WTC11 (cell line): Measurements from ENCODE around the gene PARK7. TPM values are rescaled to one million over a fixed set of nuclear protein-coding genes. Genes with fewer than 3 reads are reported as not detected.

Source experiments
- ATF2 ChIP-seq: sonication (generic); formaldehyde crosslinking; IDR thresholded peaks from 2 replicates; pipeline ENCODE4 v1.8.1; 2022; ENCODE audit warnings: low read depth, missing genetic modification reagents, borderline replicate concordance
- CBFB ChIP-seq: sonication (generic); formaldehyde crosslinking; IDR thresholded peaks from 2 replicates; pipeline ENCODE4 v1.8.1; 2022; ENCODE audit warnings: mild to moderate bottlenecking, low read depth, missing genetic modification reagents
- CREM ChIP-seq: sonication (generic); formaldehyde crosslinking; IDR thresholded peaks from 2 replicates; pipeline ENCODE4 v1.8.1; 2022; ENCODE audit warnings: mild to moderate bottlenecking, missing genetic modification reagents, moderate library complexity
- E2F4 ChIP-seq: sonication (generic); formaldehyde crosslinking; IDR thresholded peaks from 2 replicates; pipeline ENCODE4 v1.8.1; 2022; ENCODE audit warnings: low read depth, mild to moderate bottlenecking, moderate library complexity, missing genetic modification reagents, borderline replicate concordance
- ERG ChIP-seq: fragments of 250-450 bp; sonication (Bioruptor Pico); IDR thresholded peaks from 2 replicates; pipeline ENCODE4 v1.8.0; 2021; ENCODE audit warnings: mild to moderate bottlenecking
- ESRRA ChIP-seq: sonication (generic); formaldehyde crosslinking; IDR thresholded peaks from 2 replicates; pipeline ENCODE4 v1.8.1; 2022; ENCODE audit warnings: mild to moderate bottlenecking, missing genetic modification reagents, borderline replicate concordance
- FOXK1 ChIP-seq: sonication (generic); formaldehyde crosslinking; IDR thresholded peaks from 2 replicates; pipeline ENCODE4 v1.8.0; 2022; ENCODE audit warnings: mild to moderate bottlenecking, moderate library complexity, missing genetic modification reagents
- FOXP4 ChIP-seq: sonication (generic); formaldehyde crosslinking; IDR thresholded peaks from 2 replicates; pipeline ENCODE4 v1.8.0; 2022; ENCODE audit warnings: mild to moderate bottlenecking, missing genetic modification reagents
- GABPB1 ChIP-seq: sonication (generic); formaldehyde crosslinking; IDR thresholded peaks from 2 replicates; pipeline ENCODE4 v1.8.1; 2023; ENCODE audit warnings: mild to moderate bottlenecking, missing genetic modification reagents
- IRF2 ChIP-seq: sonication (generic); formaldehyde crosslinking; IDR thresholded peaks from 2 replicates; pipeline ENCODE4 v1.8.0; 2022; ENCODE audit warnings: low read depth, missing genetic modification reagents, borderline replicate concordance
- MLX ChIP-seq: sonication (generic); formaldehyde crosslinking; IDR thresholded peaks from 2 replicates; pipeline ENCODE4 v1.8.1; 2023; ENCODE audit warnings: mild to moderate bottlenecking, missing genetic modification reagents, moderate library complexity
- MXD4 ChIP-seq: fragments of 250-450 bp; sonication (Bioruptor Pico); IDR thresholded peaks from 2 replicates; pipeline ENCODE4 v1.8.0; 2021; ENCODE audit warnings: mild to moderate bottlenecking, moderate library complexity, borderline replicate concordance
- NFYB ChIP-seq: sonication (generic); formaldehyde crosslinking; conservative IDR thresholded peaks from 2 replicates; pipeline ENCODE4 v1.8.0; 2022; ENCODE audit warnings: low read depth, missing genetic modification reagents
- NR2C2 ChIP-seq: sonication (generic); formaldehyde crosslinking; IDR thresholded peaks from 2 replicates; pipeline ENCODE4 v1.8.0; 2022; ENCODE audit warnings: mild to moderate bottlenecking, missing genetic modification reagents
- NR3C1 ChIP-seq: sonication (generic); formaldehyde crosslinking; conservative IDR thresholded peaks from 2 replicates; pipeline ENCODE4 v1.8.1; 2023; ENCODE audit warnings: low read depth, mild to moderate bottlenecking, missing genetic modification reagents
- OVOL2 ChIP-seq: fragments of 250-450 bp; sonication (Bioruptor Pico); IDR thresholded peaks from 2 replicates; pipeline ENCODE4 v1.9.0; 2021; ENCODE audit warnings: mild to moderate bottlenecking, borderline replicate concordance
- PREB ChIP-seq: sonication (generic); formaldehyde crosslinking; IDR thresholded peaks from 2 replicates; pipeline ENCODE4 v1.8.1; 2022; ENCODE audit warnings: mild to moderate bottlenecking, missing genetic modification reagents, moderate library complexity, borderline replicate concordance
- RELA ChIP-seq: sonication (generic); formaldehyde crosslinking; IDR thresholded peaks from 2 replicates; pipeline ENCODE4 v1.8.1; 2022; ENCODE audit warnings: missing genetic modification reagents, mild to moderate bottlenecking, borderline replicate concordance
- SMAD4 ChIP-seq: sonication (generic); formaldehyde crosslinking; IDR thresholded peaks from 2 replicates; pipeline ENCODE4 v1.8.0; 2022; ENCODE audit warnings: mild to moderate bottlenecking, missing genetic modification reagents
- SP1 ChIP-seq: sonication (generic); formaldehyde crosslinking; conservative IDR thresholded peaks from 2 replicates; pipeline ENCODE4 v1.8.1; 2022; ENCODE audit warnings: missing genetic modification reagents
- STAT6 ChIP-seq: sonication (generic); formaldehyde crosslinking; conservative IDR thresholded peaks from 2 replicates; pipeline ENCODE4 v1.8.1; 2023; ENCODE audit warnings: mild to moderate bottlenecking, low read depth, missing genetic modification reagents, moderate library complexity
- TCF7 ChIP-seq: sonication (generic); formaldehyde crosslinking; IDR thresholded peaks from 2 replicates; pipeline ENCODE4 v1.8.0; 2022; ENCODE audit warnings: mild to moderate bottlenecking, low read depth, missing genetic modification reagents, moderate library complexity
- TEAD1 ChIP-seq: sonication (generic); formaldehyde crosslinking; IDR thresholded peaks from 2 replicates; pipeline ENCODE4 v1.8.0; 2022; ENCODE audit warnings: mild to moderate bottlenecking, missing genetic modification reagents
- ZMAT4 ChIP-seq: fragments of 250-450 bp; sonication (Bioruptor Pico); IDR thresholded peaks from 2 replicates; pipeline ENCODE4 v1.9.0; 2021; ENCODE audit warnings: mild to moderate bottlenecking
- ZNF138 ChIP-seq: sonication (generic); formaldehyde crosslinking; conservative IDR thresholded peaks from 2 replicates; pipeline ENCODE4 v1.8.1; 2022; ENCODE audit warnings: mild to moderate bottlenecking, moderate library complexity, missing genetic modification reagents
- ZNF423 ChIP-seq: fragments of 250-450 bp; sonication (Bioruptor Pico); IDR thresholded peaks from 2 replicates; pipeline ENCODE4 v2.1.2; 2022; ENCODE audit warnings: mild to moderate bottlenecking, moderate library complexity
- ZNF671 ChIP-seq: fragments of 250-450 bp; sonication (Bioruptor Pico); IDR thresholded peaks from 2 replicates; pipeline ENCODE4 v1.8.0; 2021; ENCODE audit warnings: mild to moderate bottlenecking
- total RNA-seq: library from RNA; stranded (reverse); gene quantifications from 3 replicates; pipeline ENCODE4 v1.2.3, GENCODE V29; 2021

Gene PARK7
- total RNA-seq, 1 experiment from 2014 or later = 337 TPM

GRCh38 chr1:8026153-8026975 lies 64.9 kb downstream of the PARK7 start, which contains the start of gene ERRFI1 (continued):
- TF ChIP-seq MLX (no peak), NR3C1 (no peak), TCF7 (CRISPR knock-in tag) (0 out of 2 replicates have a peak, but pooled peaks have one; percentile 53), ATF2 (no peak), FOXK1 (CRISPR knock-in tag) (no peak; the same call in 1 of the 2 replicates), PREB (peak; percentile 57; the same call in 1 of the 2 replicates), CREM (CRISPR knock-in tag) (peak; percentile 88), ZNF423 (CRISPR knock-in tag) (no peak), CBFB (CRISPR knock-in tag) (peak; percentile 64; the same call in 1 of the 2 replicates), GABPB1 (CRISPR knock-in tag) (peak; percentile 79), SMAD4 (CRISPR knock-in tag) (peak; percentile 82), TEAD1 (CRISPR knock-in tag) (peak; percentile 77; the same call in 1 of the 2 replicates), RELA (peak; percentile 72; the same call in 1 of the 2 replicates), SP1 (peak; percentile 84), STAT6 (CRISPR knock-in tag) (0 out of 2 replicates have a peak, but pooled peaks have one; percentile 43), ZNF138 (no peak), IRF2 (no peak), ERG (CRISPR knock-in tag) (no peak), E2F4 (CRISPR knock-in tag) (no peak), MXD4 (no peak), NFYB (peak; percentile 85), FOXP4 (CRISPR knock-in tag) (peak; percentile 25; the same call in 1 of the 2 replicates), ZMAT4 (0 out of 2 replicates have a peak, but pooled peaks have one; percentile 31), OVOL2 (CRISPR knock-in tag) (no peak; the same call in 1 of the 2 replicates), ESRRA (peak; percentile 41; the same call in 1 of the 2 replicates), NR2C2 (CRISPR knock-in tag) (0 out of 2 replicates have a peak, but pooled peaks have one; percentile 12), ZNF671 (CRISPR knock-in tag) (no peak)
